GM12892 (cell line): ENCODE results near the gene CDIP1. TPM values are rescaled to one million over a fixed set of nuclear protein-coding genes. Genes with fewer than 3 reads are reported as not detected.
A peak's percentile ranks its signal among the peaks of the same experiment; 100 is the strongest.
"Not testable (repeated sequence)": the region's sequence is repeated elsewhere in the genome, so short reads cannot be mapped to it uniquely, and the experiment has no call there.

ENCODE experiments used
- DNase-seq: peaks from one replicate; pipeline ENCODE4 v3.0.0; 2011; ENCODE audit not compliant: insufficient read length
- FAIRE-seq: peaks from 2 replicates; lab custom pipeline; 2011; peaks lifted over from hg19 to GRCh38; lab: Jason Lieb, UNC
- POLR2A ChIP-seq: IDR thresholded peaks from 2 replicates; pipeline ENCODE4 v1.6.1; 2011; ENCODE audit warnings: low read depth, low read length, control low read depth
- POLR2AphosphoS5 ChIP-seq: IDR thresholded peaks from 2 replicates; pipeline ENCODE4 v1.6.1; 2011; ENCODE audit warnings: low read depth, low read length, control low read depth
- TAF1 ChIP-seq: IDR thresholded peaks from 2 replicates; pipeline ENCODE4 v1.6.1; 2011; ENCODE audit warnings: low read depth, mild to moderate bottlenecking, control low read depth, low read length, borderline replicate concordance
- polyA plus RNA-seq: library from polyadenylated mRNA; unstranded; fragments of >200 nt; gene quantifications from one replicate; pipeline ENCODE4 v1.2.1, GENCODE V29; 2012; ENCODE audit warnings: missing spikeins, inconsistent platforms; ENCODE audit not compliant: missing spikeins

The CDIP1 gene
- polyA plus RNA-seq = 3.3 TPM

DNA sequence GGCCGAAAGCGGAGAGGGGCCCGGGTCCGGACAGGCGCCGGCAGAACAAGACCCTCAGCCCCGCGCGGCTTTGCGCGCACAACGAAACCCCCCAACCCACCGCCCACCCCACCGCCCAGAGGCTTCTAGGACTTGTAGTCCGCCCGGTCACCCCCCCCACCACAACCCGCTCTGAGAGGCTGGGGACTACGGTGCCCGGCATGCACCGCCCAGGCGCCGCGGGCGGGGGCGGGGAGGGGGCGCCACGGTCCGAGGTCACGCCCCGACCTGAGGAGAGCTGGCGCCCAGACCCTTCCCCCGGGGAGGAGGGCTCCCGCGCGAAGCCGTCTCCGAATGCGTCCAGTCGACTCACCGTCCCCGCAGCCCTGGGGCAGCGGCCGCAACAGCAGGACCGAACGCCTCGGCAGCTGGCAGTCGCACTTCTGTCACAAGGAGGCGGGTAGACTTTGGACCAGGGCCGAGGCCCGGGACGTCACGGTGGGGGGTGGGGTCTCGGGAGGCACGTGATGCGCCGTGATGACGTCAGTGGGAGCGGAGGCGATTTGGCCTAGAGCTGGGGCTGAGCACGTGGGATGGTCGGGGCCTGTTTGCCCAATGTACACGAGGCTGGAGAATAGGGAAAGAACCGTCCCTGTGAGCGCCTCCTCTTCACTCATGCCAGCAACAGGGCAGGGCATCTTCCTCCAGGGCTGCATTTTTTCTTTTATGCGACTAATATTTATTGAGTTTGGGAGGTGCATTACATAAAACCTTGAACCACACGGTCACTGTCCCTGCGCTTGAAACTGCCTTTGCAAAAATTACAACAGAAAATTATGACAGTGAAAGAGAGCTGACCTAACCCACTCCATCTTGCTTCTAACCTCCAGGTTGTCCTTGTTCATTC, at the start of gene CDIP1:
CDIP1 (minus strand) TSS at position 424 of the 886 bp plus-strand sequence. CDS start 24,643 bp downstream, outside the sequence.
- DNase-seq = peak; percentile 88
- TF ChIP-seq TAF1 (peak; percentile 40; the same call in 1 of the 2 replicates), POLR2A (peak; percentile 63; the same call in 1 of the 2 replicates), POLR2AphosphoS5 (peak; percentile 51; the same call in 1 of the 2 replicates)
- FAIRE-seq = peak; percentile 79

GRCh38 chr16:4586291-4586690, 47.7 kb upstream of the CDIP1 start:
- TF ChIP-seq TAF1 = no peak
- TF ChIP-seq POLR2A = no peak
- TF ChIP-seq POLR2AphosphoS5 = no peak
- FAIRE-seq (no peak), DNase-seq (no peak)

DNA sequence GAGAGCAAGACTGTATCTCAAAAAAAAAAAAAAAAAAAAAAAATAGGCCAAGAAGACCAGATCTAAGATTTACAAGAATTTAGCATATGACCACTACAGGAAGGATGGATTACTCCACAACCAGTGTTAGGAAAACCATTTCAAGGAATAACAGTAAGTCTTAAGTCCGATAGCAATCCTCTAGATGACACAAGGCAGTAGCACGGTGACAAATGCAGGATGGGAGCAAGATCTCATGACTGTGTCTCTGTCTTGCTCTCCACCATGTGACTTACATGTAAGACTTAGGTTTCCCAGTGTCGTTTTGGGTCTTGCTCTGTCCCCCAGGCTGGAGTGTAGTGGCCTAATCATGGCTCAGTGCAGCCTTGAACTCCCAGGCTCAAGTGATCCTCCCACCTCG, 45.3 kb upstream of the CDIP1 start:
- DNase-seq (no peak), FAIRE-seq (no peak)
- no peak for TF ChIP-seq TAF1
- TF ChIP-seq POLR2A = no peak
- no peak for TF ChIP-seq POLR2AphosphoS5

DNA sequence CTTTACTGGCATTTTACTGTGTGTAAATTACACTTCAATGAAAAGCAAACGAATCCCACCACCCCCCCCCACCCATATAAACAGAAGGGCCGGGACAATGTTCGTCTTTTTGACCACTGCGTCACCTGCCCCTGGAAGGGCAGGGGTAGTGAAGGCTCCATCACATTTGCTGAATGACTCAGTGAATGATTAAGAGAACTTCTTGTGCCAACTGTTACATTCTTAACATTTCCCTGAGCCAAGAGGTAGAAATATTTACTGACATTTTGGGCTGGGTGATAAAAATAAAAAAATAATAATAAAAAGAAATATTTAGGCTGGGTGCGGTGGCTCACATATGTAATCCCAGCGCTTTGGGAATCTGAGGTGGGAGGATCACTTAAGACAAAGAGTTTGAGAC, 41.7 kb upstream of the CDIP1 start:
- DNase-seq = no peak
- FAIRE-seq = no peak
- TF ChIP-seq POLR2A (no peak), POLR2AphosphoS5 (no peak), TAF1 (no peak)

DNA sequence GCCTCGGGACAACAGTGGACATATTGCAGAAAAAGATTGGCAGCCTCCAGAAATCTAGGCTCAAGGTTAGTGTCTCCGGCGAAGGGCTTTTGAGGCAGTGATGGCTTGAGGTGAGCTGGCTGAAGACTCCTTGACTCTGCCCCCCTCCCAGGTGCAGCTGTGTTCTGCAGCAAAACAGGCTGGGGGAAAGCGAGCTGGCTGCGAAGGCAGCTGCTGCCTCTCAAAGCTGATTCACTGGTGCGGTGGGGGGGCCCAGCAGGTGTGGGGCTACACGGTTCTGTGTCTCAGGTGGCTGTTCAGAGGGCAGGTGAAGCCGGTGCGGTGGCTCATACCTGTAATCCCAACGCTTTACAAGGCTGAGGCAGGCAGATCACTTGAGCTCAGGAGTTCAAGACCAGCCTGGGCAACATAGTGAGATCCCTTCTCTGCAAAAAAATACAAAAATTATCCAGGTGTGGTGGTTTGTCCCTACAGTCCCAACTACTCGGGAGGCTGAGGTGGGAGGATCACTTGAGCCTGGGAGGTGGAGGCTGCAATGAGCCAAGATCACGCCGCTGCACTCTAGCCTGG, 40.5 kb upstream of the CDIP1 start:
- TF ChIP-seq POLR2A (no peak), POLR2AphosphoS5 (no peak), TAF1 (no peak)
- FAIRE-seq (no peak), DNase-seq (no peak)

- FAIRE-seq (no peak), DNase-seq (no peak)
- no peak for TF ChIP-seq TAF1
- TF ChIP-seq POLR2A = no peak
- TF ChIP-seq POLR2AphosphoS5 = no peak
Observed at GRCh38 chr16:4576008-4576407, 37.4 kb upstream of the CDIP1 start.

DNA sequence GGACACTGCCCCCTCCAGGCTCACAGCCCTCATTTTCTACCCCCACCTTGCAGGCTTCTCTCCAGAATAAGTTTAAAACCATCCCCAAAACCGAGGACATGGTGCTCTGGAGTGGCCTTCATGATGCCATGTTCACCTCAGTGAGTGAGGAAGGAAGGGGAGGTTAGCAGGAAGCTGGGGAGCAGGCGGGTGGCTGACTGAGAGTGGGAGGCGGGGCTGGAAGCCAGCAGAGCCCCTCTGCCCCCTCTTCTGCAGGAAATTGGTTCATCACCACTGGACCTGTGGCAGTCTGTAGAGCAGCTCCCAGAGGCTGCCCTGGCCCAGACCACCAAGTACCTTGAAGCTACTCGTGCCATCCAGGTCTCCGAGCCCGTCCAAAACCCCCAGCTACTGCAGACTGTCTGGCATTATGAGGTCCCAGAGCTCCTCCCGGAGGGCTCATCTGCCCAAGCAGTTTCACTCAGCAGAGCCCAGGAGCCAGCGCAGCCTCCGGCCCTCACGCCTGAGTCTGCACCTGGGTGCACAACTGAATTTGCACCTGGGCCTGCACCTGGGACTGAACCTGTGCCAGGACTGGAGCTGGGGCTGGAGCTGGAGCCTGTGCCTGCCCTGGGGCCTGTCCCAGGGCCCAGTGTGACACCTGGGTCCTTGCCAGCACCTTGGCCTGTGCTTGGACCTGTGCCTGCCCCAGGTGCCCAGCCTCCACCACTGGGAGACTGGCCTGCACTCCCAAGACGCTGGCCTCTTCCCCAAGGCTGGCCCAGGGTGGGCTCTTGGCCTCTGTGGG, 36.5 kb upstream of the CDIP1 start:
- no peak for DNase-seq

DNA sequence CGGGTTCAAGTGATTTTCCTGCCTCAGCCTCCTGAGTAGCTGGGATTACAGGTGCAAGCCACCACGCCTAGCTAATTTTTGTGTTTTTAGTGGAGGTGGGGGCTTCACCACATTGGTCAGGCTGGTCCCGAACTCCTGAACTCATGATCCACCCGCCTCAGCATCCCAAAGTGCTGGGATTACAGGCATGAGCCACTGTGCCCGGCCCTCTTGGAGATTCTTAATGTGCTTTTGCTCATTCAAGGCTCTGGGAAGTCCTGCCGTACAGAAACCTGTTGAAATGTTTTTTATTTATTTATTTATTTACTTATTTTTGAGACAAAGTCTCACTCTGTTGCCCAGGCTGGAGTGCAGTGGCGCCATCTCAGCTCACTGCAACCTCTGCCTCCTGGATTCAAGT, 35.4 kb upstream of the CDIP1 start:
- not testable (repeated sequence) for FAIRE-seq, DNase-seq

More for the DNA sequence above, 36.5 kb upstream of the CDIP1 start:
- FAIRE-seq = no peak
- no peak for TF ChIP-seq TAF1
- TF ChIP-seq POLR2AphosphoS5 = no peak
- TF ChIP-seq POLR2A = no peak

- no peak for FAIRE-seq
- DNase-seq = no peak
- TF ChIP-seq POLR2A (no peak), TAF1 (no peak), POLR2AphosphoS5 (no peak)
Observed at GRCh38 chr16:4572715-4573114, 34.1 kb upstream of the CDIP1 start.

- TF ChIP-seq TAF1 (no peak), POLR2A (no peak), POLR2AphosphoS5 (no peak)
- no peak for FAIRE-seq
- DNase-seq = no peak
Observed at GRCh38 chr16:4570688-4571321, 32.2 kb upstream of the CDIP1 start.

- TF ChIP-seq TAF1 (no peak), POLR2AphosphoS5 (no peak), POLR2A (no peak)
- FAIRE-seq = no peak
- no peak for DNase-seq
Observed at GRCh38 chr16:4570086-4570485, 31.5 kb upstream of the CDIP1 start.
